BLaER1 (cell line): ENCODE measurements around the gene RABGGTB.
"Not testable (repeated sequence)": the region's sequence is repeated elsewhere in the genome, so short reads cannot be mapped to it uniquely, and the experiment has no call there.

Experiments
- H3K27ac ChIP-seq: shearing (Covaris generic); formaldehyde crosslinking; 2 replicates; pipeline ENCODE4 v1.8.1; 2022
- H3K27me3 ChIP-seq: shearing (Covaris generic); formaldehyde crosslinking; 2 replicates; pipeline ENCODE4 v1.8.1; 2022
- H3K36me3 ChIP-seq: shearing (Covaris generic); formaldehyde crosslinking; 2 replicates; pipeline ENCODE4 v1.8.1; 2022
- H3K4me1 ChIP-seq: shearing (Covaris generic); formaldehyde crosslinking; 2 replicates; pipeline ENCODE4 v1.8.1; 2022
- H3K4me2 ChIP-seq: shearing (Covaris generic); formaldehyde crosslinking; 2 replicates; pipeline ENCODE4 v1.8.1; 2022
- H3K4me3 ChIP-seq: shearing (Covaris generic); formaldehyde crosslinking; 2 replicates; pipeline ENCODE4 v1.8.1; 2022
- H3K9ac ChIP-seq: shearing (Covaris generic); formaldehyde crosslinking; 2 replicates; pipeline ENCODE4 v1.8.1; 2022
- H3K9me3 ChIP-seq: shearing (Covaris generic); formaldehyde crosslinking; 2 replicates; pipeline ENCODE4 v1.8.1; 2022
- H4K20me1 ChIP-seq: shearing (Covaris generic); formaldehyde crosslinking; 2 replicates; pipeline ENCODE4 v1.8.1; 2022
- Cebpa-rat ChIP-seq: shearing (Covaris generic); IDR thresholded peaks from 2 replicates; pipeline ENCODE4 v1.8.1; 2022

Gene RABGGTB

GRCh38 chr1:75796376-75797272 lies 10.6 kb downstream of the RABGGTB start, which contains the start of gene MSH4:
Gene MSH4, plus strand, starts transcription at chr1:75796882. Its CDS starts 104 bp downstream, at chr1:75796986.
- Histone ChIP-seq H3K36me3 (peaks cover 71% of the 10 kb centered on the region), H3K4me1 (no peaks in the 10 kb centered on the region; the same call in 1 of the 2 replicates), H3K27me3 (no peaks in the 10 kb centered on the region), H3K4me2 (no peak within 1 kb of the TSS), H3K9ac (no peak within 1 kb of the TSS), H3K4me3 (no peak within 1 kb of the TSS), H3K9me3 (no peaks in the 10 kb centered on the region), H4K20me1 (peaks cover 67% of the 10 kb centered on the region), H3K27ac (no peak within 1 kb of the TSS)
- no peak for TF ChIP-seq Cebpa-rat

GRCh38 chr1:75797273-75797588 lies 11.2 kb downstream of the RABGGTB start:
- Histone ChIP-seq H4K20me1 (peaks cover 61% of the 10 kb centered on the region), H3K9ac (no peak overlapping the region), H3K9me3 (no peaks in the 10 kb centered on the region), H3K36me3 (peaks cover 65% of the 10 kb centered on the region), H3K4me1 (no peaks in the 10 kb centered on the region), H3K27me3 (no peaks in the 10 kb centered on the region), H3K4me2 (no peak overlapping the region), H3K27ac (no peak overlapping the region), H3K4me3 (no peak overlapping the region)
- TF ChIP-seq Cebpa-rat, result no peak

GRCh38 chr1:75797606-75798216 lies 11.7 kb downstream of the RABGGTB start:
- no peak overlapping the region for H3K27ac ChIP-seq
- H3K4me3 ChIP-seq, result no peak overlapping the region
- no peak overlapping the region for H3K4me2 ChIP-seq
- H3K9ac ChIP-seq, result no peak overlapping the region
- H4K20me1 ChIP-seq, result peaks cover 56% of the 10 kb centered on the region
- H3K9me3 ChIP-seq, result no peaks in the 10 kb centered on the region
- H3K4me1 ChIP-seq, result no peaks in the 10 kb centered on the region
- TF ChIP-seq Cebpa-rat, result no peak
- H3K27me3 ChIP-seq, result no peaks in the 10 kb centered on the region
- H3K36me3 ChIP-seq, result peaks cover 61% of the 10 kb centered on the region

GRCh38 chr1:75801480-75801879 lies 15.4 kb downstream of the RABGGTB start:
- not testable (repeated sequence) for H3K27me3 ChIP-seq, H3K4me1 ChIP-seq, H3K4me3 ChIP-seq, H3K27ac ChIP-seq, H3K9ac ChIP-seq, H3K9me3 ChIP-seq, H3K4me2 ChIP-seq
- H3K36me3 ChIP-seq, result peaks cover 23% of the 10 kb centered on the region
- peaks cover 18% of the 10 kb centered on the region for H4K20me1 ChIP-seq

DNA sequence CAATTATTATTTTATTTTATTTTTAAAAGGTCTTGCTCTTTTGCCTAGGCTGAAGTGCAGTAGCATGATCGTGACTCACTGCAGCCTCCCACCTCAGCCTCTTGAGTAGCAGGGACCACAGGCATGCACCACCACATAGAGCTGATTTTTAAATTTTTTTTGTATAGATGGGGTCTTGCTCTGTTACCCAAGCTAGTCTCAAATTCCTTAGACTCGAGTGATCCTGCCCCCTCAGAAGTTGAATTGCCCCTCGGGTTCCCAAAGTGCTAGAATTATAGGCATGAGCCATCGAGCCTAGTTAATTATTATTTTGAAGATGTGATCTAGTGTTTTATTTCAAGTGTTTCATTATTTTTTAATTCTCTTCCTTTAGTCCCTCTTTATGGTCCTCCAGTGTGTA lies 22.9 kb downstream of the RABGGTB start:
- no peak overlapping the region for H3K9ac ChIP-seq
- no peak for TF ChIP-seq Cebpa-rat
- no peaks in the 10 kb centered on the region for H4K20me1 ChIP-seq
- no peak overlapping the region for H3K4me2 ChIP-seq
- no peaks in the 10 kb centered on the region for H3K36me3 ChIP-seq
- no peaks in the 10 kb centered on the region for H3K4me1 ChIP-seq
- H3K4me3 ChIP-seq, result no peak overlapping the region
- no peaks in the 10 kb centered on the region for H3K9me3 ChIP-seq
- H3K27me3 ChIP-seq, result no peaks in the 10 kb centered on the region
- H3K27ac ChIP-seq, result no peak overlapping the region

- H3K9ac ChIP-seq, H4K20me1 ChIP-seq, H3K27ac ChIP-seq, H3K4me3 ChIP-seq, H3K9me3 ChIP-seq, H3K27me3 ChIP-seq, H3K36me3 ChIP-seq, H3K4me2 ChIP-seq, H3K4me1 ChIP-seq: not testable (repeated sequence)
Measured at GRCh38 chr1:75810113-75810512, 24.1 kb downstream of the RABGGTB start.

DNA sequence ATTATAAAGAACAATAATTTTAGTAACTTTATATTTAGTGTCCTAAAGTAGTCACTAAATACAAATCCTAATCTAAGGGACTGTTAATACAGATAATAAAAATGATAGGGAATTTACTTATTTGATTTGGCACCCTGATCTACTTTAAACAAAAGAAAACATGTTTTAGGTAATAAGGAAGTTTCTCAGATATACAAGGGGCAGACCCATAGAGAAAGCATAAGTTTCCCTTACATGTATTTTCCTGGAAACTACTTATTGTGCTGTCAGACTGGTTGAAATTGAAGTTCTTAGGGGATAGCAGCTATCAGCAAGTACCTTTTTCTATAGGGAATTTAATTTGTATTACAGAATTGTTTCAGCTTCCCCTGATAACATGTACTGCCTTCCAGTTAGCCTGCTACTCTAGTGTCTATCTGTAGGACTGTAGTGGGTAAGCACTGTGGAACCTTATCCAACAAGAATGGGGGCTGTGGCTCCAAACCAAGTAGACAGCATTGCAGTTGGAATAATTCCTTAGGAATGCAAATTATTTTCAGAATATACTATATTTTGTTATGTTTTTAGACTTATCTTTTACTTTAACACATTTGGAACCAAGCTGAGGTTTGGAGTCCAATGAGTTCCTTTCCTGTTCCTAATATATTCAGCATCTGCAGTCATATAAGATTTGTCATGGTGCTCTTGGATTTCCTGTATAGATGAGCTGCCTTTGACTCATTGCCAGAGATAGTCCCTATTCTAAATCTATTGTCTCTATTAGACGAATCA lies 25.3 kb downstream of the RABGGTB start:
- H3K27me3 ChIP-seq, result no peaks in the 10 kb centered on the region
- no peak overlapping the region for H3K4me2 ChIP-seq
- H3K27ac ChIP-seq, result no peak overlapping the region
- no peaks in the 10 kb centered on the region for H4K20me1 ChIP-seq
- no peak for TF ChIP-seq Cebpa-rat
- H3K4me3 ChIP-seq, result no peak overlapping the region
- H3K36me3 ChIP-seq, result no peaks in the 10 kb centered on the region
- H3K9ac ChIP-seq, result no peak overlapping the region
- no peaks in the 10 kb centered on the region for H3K4me1 ChIP-seq
- H3K9me3 ChIP-seq, result no peaks in the 10 kb centered on the region

DNA sequence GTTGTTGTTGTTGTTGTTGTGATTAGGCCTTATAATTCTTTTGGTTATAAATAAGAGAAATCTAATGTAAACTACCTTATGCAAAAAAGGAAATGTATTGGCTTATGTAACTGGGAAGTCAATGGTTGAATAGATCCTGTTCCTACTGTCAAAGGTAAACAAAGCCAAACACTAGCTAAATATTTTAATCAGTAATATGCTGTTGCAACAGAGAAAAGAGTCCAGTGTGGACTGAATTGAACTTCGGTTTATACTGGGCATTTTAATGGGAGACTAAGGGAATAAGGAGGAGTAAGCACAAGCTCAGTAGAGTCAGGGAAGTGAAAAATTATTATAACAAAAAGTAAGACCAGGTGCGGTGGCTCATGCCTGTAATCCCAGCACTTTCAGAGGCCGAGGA lies 26.0 kb downstream of the RABGGTB start:
- Histone ChIP-seq H3K9ac (no peak overlapping the region), H3K27me3 (no peaks in the 10 kb centered on the region), H3K4me2 (no peak overlapping the region), H3K4me1 (no peaks in the 10 kb centered on the region), H3K9me3 (no peaks in the 10 kb centered on the region), H4K20me1 (no peaks in the 10 kb centered on the region), H3K27ac (no peak overlapping the region), H3K36me3 (no peaks in the 10 kb centered on the region), H3K4me3 (no peak overlapping the region)
- no peak for TF ChIP-seq Cebpa-rat

DNA sequence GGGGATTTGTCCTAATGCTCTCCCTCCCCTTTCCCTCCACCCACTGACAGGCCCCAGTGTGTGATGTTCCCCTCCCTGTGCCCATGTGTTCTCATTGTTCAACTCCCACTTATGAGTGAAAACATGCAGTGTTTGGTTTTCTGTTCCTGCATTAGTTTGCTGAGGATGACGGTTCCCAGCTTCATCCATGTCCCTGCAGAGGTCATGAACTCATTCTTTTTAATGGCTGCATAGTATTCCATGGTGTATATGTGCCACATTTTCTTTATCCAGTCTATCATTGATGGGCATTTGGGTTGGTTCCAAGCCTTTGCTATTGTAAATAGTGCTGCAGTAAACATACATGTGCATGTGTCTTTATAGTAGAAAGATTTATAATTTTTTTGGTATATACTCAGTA lies 37.5 kb downstream of the RABGGTB start:
- H4K20me1 ChIP-seq, H3K27ac ChIP-seq, H3K9ac ChIP-seq, H3K4me1 ChIP-seq, H3K9me3 ChIP-seq, H3K36me3 ChIP-seq, H3K4me3 ChIP-seq, H3K4me2 ChIP-seq, H3K27me3 ChIP-seq: not testable (repeated sequence)

DNA sequence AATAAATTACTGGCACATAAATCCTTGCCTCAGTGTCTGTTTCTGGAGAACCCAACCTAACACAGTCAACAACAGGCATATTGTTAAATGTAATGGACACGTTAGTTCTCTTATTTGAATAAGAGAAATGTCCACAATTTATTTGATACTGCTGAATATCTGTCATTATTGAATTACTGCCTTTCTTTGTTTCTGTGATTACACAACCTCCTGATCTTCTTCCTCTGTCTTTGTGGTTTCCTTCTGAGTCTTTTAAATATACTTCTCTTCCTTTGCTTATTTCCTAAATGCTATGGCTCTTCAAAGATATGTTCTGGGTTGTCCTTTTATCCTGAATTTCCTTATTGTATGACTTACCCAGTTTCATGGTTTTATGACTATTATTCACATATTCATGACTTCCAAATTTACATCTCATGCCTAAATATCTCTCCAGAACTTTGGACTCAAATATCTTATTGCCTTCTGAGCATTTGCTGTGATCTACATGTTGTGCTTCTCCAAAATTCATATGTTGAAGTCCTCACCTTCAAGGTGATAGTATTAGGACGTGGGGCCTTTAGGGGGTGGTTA lies 50.6 kb downstream of the RABGGTB start:
- TF ChIP-seq Cebpa-rat, result no peak
- H3K4me2 ChIP-seq, result peak overlapping the region; percentile 40

More for the DNA sequence above, 50.6 kb downstream of the RABGGTB start:
- Histone ChIP-seq H3K9ac (no peak overlapping the region), H3K9me3 (peaks cover 19% of the 10 kb centered on the region), H3K27ac (no peak overlapping the region), H3K4me1 (peaks cover 12% of the 10 kb centered on the region), H3K36me3 (no peaks in the 10 kb centered on the region), H3K27me3 (no peaks in the 10 kb centered on the region), H4K20me1 (no peaks in the 10 kb centered on the region), H3K4me3 (no peak overlapping the region)
